Stimulated activated CD8-positive, alpha-beta memory T cell treated with anti-CD3 and anti-CD28 coated beads, Interleukin-4, amount 100 ng/mL, for 4 hours (primary cell): ENCODE measurements around the gene AKR1B15.
"Not testable (repeated sequence)": the region's sequence is repeated elsewhere in the genome, so short reads cannot be mapped to it uniquely, and the experiment has no call there.

ENCODE experiments used
- DNase-seq, 2 donors: peaks; one replicate each; pipeline ENCODE4 v3.0.0-alpha.2; 2020; ENCODE audit warnings: low read depth in 2 of 2, low spot score in 1 of 2

Gene AKR1B15

GRCh38 chr7:134532180-134532953 lies 16.5 kb upstream of the AKR1B15 start:
- no peak for DNase-seq

GRCh38 chr7:134532954-134533218 lies 16.0 kb upstream of the AKR1B15 start:
- DNase-seq, result no peak

- no peak for DNase-seq
Observed at GRCh38 chr7:134533288-134533771, 15.6 kb upstream of the AKR1B15 start.

- no peak for DNase-seq
Observed at GRCh38 chr7:134534633-134535032, 14.3 kb upstream of the AKR1B15 start.

- DNase-seq, result no peak
Observed at GRCh38 chr7:134535272-134535918, 13.5 kb upstream of the AKR1B15 start.

GRCh38 chr7:134535919-134536299 lies 13.0 kb upstream of the AKR1B15 start:
- no peak for DNase-seq

- not testable (repeated sequence) for DNase-seq
Observed at GRCh38 chr7:134536558-134536957, 12.4 kb upstream of the AKR1B15 start.

- DNase-seq, result not testable (repeated sequence)
Observed at GRCh38 chr7:134537273-134537781, 11.6 kb upstream of the AKR1B15 start.

- DNase-seq, result no peak
Observed at GRCh38 chr7:134539380-134540004, 9.4 kb upstream of the AKR1B15 start.

- not testable (repeated sequence) for DNase-seq
Observed at GRCh38 chr7:134541501-134542194, 7.3 kb upstream of the AKR1B15 start.

GRCh38 chr7:134542195-134542771 lies 6.6 kb upstream of the AKR1B15 start:
- DNase-seq, result no peak

- no peak for DNase-seq
Observed at GRCh38 chr7:134545380-134545779, 3.5 kb upstream of the AKR1B15 start.

GRCh38 chr7:134545918-134546317 lies 3.0 kb upstream of the AKR1B15 start:
- DNase-seq, result no peak

- DNase-seq, result no peak
Observed at GRCh38 chr7:134546955-134547354, 2.0 kb upstream of the AKR1B15 start.

- DNase-seq, result peak; percentile 20 to 51
Observed at GRCh38 chr7:134547397-134548054, 1.4 kb upstream of the AKR1B15 start.

- DNase-seq, result no peak
Observed at GRCh38 chr7:134549366-134549765, 456 bp downstream of the AKR1B15 start.

GRCh38 chr7:134552105-134552504 lies 3.2 kb downstream of the AKR1B15 start:
- no peak for DNase-seq

- DNase-seq, result no peak
Observed at GRCh38 chr7:134553976-134554375, 5.1 kb downstream of the AKR1B15 start.

- DNase-seq, result no peak
Observed at GRCh38 chr7:134554417-134554966, 5.6 kb downstream of the AKR1B15 start.

- DNase-seq, result no peak
Observed at GRCh38 chr7:134557391-134557790, 8.5 kb downstream of the AKR1B15 start.
